Stimulated activated CD8-positive, alpha-beta memory T cell treated with anti-CD3 and anti-CD28 coated beads, Interleukin-15, amount 100 ng/mL, for 1 hour (primary cell): ENCODE results near the gene SLC17A8.

ENCODE experiments used
- DNase-seq: peaks from one replicate; pipeline ENCODE4 v3.0.0-alpha.2; 2020; ENCODE audit warnings: low read depth

The SLC17A8 gene

GRCh38 chr12:100371146-100371545 is 14.3 kb downstream of the SLC17A8 start:
- DNase-seq: no peak

- DNase-seq: no peak
Measured at GRCh38 chr12:100372853-100373640, 16.2 kb downstream of the SLC17A8 start.

- no peak for DNase-seq
Measured at GRCh38 chr12:100375038-100375735, 18.3 kb downstream of the SLC17A8 start.

- DNase-seq: no peak
Measured at GRCh38 chr12:100376161-100376560, 19.3 kb downstream of the SLC17A8 start.

GRCh38 chr12:100381379-100381778 is 24.5 kb downstream of the SLC17A8 start:
- DNase-seq: no peak

GRCh38 chr12:100382338-100382737 is 25.5 kb downstream of the SLC17A8 start:
- no peak for DNase-seq

- no peak for DNase-seq
Measured at GRCh38 chr12:100383586-100384558, 27.0 kb downstream of the SLC17A8 start.

GRCh38 chr12:100384559-100384935 is 27.7 kb downstream of the SLC17A8 start:
- DNase-seq: no peak

GRCh38 chr12:100388382-100388781 is 31.5 kb downstream of the SLC17A8 start:
- DNase-seq: no peak

GRCh38 chr12:100391856-100392255 is 35.0 kb downstream of the SLC17A8 start:
- no peak for DNase-seq

- DNase-seq: no peak
Measured at GRCh38 chr12:100393200-100393599, 36.3 kb downstream of the SLC17A8 start.

GRCh38 chr12:100395811-100396210 is 38.9 kb downstream of the SLC17A8 start:
- DNase-seq: no peak

GRCh38 chr12:100398307-100398706 is 41.4 kb downstream of the SLC17A8 start:
- no peak for DNase-seq

- no peak for DNase-seq
Measured at GRCh38 chr12:100399095-100399494, 42.2 kb downstream of the SLC17A8 start.

GRCh38 chr12:100401660-100402059 is 44.8 kb downstream of the SLC17A8 start:
- no peak for DNase-seq

- DNase-seq: no peak
Measured at GRCh38 chr12:100402763-100403162, 45.9 kb downstream of the SLC17A8 start.

GRCh38 chr12:100403446-100403845 is 46.6 kb downstream of the SLC17A8 start:
- no peak for DNase-seq

- no peak for DNase-seq
Measured at GRCh38 chr12:100404769-100405407, 48.0 kb downstream of the SLC17A8 start.

- DNase-seq: no peak
Measured at GRCh38 chr12:100413001-100413400, 56.1 kb downstream of the SLC17A8 start.

GRCh38 chr12:100414739-100415138 is 57.9 kb downstream of the SLC17A8 start:
- DNase-seq: no peak

- no peak for DNase-seq
Measured at GRCh38 chr12:100422646-100423045, 65.8 kb downstream of the SLC17A8 start.

GRCh38 chr12:100426145-100426544 is 69.3 kb downstream of the SLC17A8 start:
- no peak for DNase-seq
